Mucosa of descending colon (tissue), 3 donors: ENCODE results near the gene RPS19BP1. TPM values are rescaled to one million over a fixed set of nuclear protein-coding genes. Genes with fewer than 3 reads are reported as not detected.

Experiments
- ATAC-seq: fragments of 200-7000 bp; cut with Tn5 transposase; one replicate; pipeline ENCODE4 v1.9.1; 2020; ENCODE audit warnings: mild to moderate bottlenecking, moderate library complexity
- DNase-seq, 3 donors: peaks; one replicate each; pipeline ENCODE4 v3.0.0-alpha.2; 2020
- H3K36me3 ChIP-seq: fragments of 200-600 bp; one replicate; pipeline ENCODE4 v1.8.0; 2021; ENCODE audit warnings: low read depth, mild to moderate bottlenecking
- H3K4me1 ChIP-seq: fragments of 200-600 bp; one replicate; pipeline ENCODE4 v1.8.0; 2021; ENCODE audit warnings: low read depth, mild to moderate bottlenecking
- H3K4me3 ChIP-seq: fragments of 200-600 bp; one replicate; pipeline ENCODE4 v1.8.0; 2021; ENCODE audit warnings: mild to moderate bottlenecking
- H3K9me3 ChIP-seq: fragments of 200-600 bp; one replicate; pipeline ENCODE4 v1.8.0; 2021; ENCODE audit warnings: mild to moderate bottlenecking
- intact Hi-C, 2 donors: fragments of 100-400 bp; cut with DNase I in 1 of 2; cut with micrococcal nuclease in 1 of 2; formaldehyde crosslinking; loops; one replicate each; pipeline versions ENCODE4 v1.11.0 to v1.11.1; 2022; cut with DNase I, micrococcal nuclease
- total RNA-seq, 3 donors: library from RNA; stranded (reverse); fragmentation: NEBNext Ultra II Directional in 2 of 3; extraction: Animal tissue kit (Norgen Biotek cat#: 25700) in 2 of 3; gene quantifications; one replicate each; pipeline versions ENCODE4 v1.2.1 to v1.2.4, GENCODE V29; 2021 to 2023
- TF ChIP-seq, protein P1 (sequence below): fragments of 200-600 bp; IDR thresholded peaks from one replicate; pipeline ENCODE4 v1.8.0; 2022; ENCODE audit warnings: antibody characterized with exemption, mild to moderate bottlenecking
- donor health status: DM: no; HTN: no; CAD: no; lungs with moderate emphysema.
- donor health status: DM: no; HTN: no; CAD: no.
- donor health status: DM: no; HTN: yes; CAD: no.

RPS19BP1 gene
- total RNA-seq, 3 donors from 2014 or later, result 59.1 to 77.7 (median 61.2) TPM

DNA sequence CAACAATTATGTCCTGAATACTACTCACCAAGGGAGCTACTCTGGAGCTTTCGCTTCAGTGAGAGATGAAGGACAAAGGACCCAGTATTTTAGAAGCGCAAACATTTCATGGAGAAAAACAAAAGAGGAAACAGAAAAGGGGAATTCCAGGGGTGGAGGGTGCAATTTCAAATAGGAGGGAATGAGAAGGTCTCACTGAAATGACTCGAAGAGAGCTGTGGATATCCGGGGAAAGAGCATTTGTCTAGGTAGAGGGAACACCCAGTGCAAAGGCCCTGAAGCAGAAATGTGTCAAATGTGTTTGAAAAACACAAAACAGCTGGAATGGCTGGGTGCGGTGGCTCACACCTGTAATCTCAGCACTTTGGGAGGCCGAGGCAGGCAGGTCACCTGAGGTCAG is 2.4 kb downstream of the RPS19BP1 start:
- Histone ChIP-seq H3K4me3 (no peak overlapping the region), H3K4me1 (peaks cover 58% of the 10 kb centered on the region)
- TF ChIP-seq, protein P1, sequence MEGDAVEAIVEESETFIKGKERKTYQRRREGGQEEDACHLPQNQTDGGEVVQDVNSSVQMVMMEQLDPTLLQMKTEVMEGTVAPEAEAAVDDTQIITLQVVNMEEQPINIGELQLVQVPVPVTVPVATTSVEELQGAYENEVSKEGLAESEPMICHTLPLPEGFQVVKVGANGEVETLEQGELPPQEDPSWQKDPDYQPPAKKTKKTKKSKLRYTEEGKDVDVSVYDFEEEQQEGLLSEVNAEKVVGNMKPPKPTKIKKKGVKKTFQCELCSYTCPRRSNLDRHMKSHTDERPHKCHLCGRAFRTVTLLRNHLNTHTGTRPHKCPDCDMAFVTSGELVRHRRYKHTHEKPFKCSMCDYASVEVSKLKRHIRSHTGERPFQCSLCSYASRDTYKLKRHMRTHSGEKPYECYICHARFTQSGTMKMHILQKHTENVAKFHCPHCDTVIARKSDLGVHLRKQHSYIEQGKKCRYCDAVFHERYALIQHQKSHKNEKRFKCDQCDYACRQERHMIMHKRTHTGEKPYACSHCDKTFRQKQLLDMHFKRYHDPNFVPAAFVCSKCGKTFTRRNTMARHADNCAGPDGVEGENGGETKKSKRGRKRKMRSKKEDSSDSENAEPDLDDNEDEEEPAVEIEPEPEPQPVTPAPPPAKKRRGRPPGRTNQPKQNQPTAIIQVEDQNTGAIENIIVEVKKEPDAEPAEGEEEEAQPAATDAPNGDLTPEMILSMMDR, result no peak

DNA sequence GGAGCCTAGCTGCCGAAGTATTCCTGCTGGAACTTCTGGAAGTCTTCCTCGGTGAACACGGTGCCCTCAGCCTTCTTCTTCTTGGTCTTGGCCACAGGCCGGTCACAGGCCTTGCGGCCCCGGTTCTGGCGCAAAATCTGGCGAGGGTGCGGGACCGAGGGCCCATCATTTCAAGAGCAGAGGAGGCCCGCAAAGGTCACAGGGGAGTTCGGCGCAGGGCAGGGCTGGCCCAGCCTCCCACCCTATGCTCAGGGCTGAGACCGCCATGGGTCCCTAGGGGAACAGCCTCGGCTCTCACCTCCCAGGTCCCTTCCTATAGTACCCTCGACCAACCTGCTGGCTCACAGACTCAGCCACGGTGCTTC is 3.1 kb downstream of the RPS19BP1 start:
- intact Hi-C loops, result no loop called here
- no peak overlapping the region for H3K4me3 ChIP-seq

More for the DNA sequence above, 2.4 kb downstream of the RPS19BP1 start:
- ATAC-seq (no peak), DNase-seq (no peak)
- H3K36me3 ChIP-seq, result no peaks in the 10 kb centered on the region
- H3K9me3 ChIP-seq, result no peaks in the 10 kb centered on the region
- intact Hi-C loops, result loop anchor here in 1 of 2 donors (10.0 kb wide), 1 partner anchor 815 kb away; the partner anchor contains the start of gene ADSL

DNA sequence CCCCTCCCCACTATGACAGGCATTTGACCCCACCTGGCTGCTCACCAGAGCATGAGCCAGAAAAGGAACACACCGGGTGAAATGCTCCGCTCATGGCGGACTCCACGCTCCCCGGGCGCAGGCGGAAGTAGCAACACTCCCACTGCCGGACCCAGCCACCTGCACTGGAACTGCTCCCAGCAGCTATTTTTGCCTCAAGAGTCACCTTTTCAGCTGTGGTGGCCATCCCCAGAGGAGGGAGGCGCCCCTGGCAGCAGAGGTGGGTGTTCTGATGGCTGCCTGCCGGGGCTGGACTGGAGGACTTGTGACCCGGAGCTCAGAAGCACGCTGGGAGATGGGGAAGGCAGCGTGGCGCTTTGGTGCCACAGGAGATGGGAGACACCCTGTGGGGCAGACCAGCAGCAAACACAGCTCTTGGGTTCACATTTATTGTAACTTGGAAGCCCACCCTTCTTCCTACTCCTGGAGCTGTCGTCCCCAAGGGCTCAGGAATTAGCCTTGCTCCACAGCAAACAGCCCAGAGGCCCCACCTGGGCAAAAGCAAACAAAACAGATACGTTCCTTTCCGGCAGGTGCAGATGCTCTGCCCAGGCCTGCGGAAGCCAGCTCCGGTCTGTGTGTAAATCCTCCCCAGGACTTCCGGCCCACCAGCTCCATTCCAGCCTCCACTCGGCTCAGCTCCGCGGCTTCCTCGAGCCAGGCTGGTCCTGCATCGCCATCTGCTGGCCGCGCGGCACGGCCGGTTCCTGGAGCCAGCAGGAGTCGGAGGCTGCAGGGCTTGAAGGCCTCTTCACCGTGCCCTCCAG is 3.7 kb downstream of the RPS19BP1 start:
- H3K4me1 ChIP-seq, result peaks cover 53% of the 10 kb centered on the region
- H3K9me3 ChIP-seq, result no peaks in the 10 kb centered on the region
- H3K36me3 ChIP-seq, result peaks cover 6% of the 10 kb centered on the region
- ATAC-seq (peak; percentile 76), DNase-seq (peak; percentile 94 to 97 (median 95))
- peak overlapping the region; percentile 4 for H3K4me3 ChIP-seq
- TF ChIP-seq, protein P1, result peak; percentile 96
- intact Hi-C loops, result no loop called here

More for the DNA sequence above, 3.1 kb downstream of the RPS19BP1 start:
- DNase-seq (no peak), ATAC-seq (no peak)
- TF ChIP-seq, protein P1, result no peak
- Histone ChIP-seq H3K4me1 (peaks cover 55% of the 10 kb centered on the region), H3K36me3 (peaks cover 2% of the 10 kb centered on the region), H3K9me3 (no peaks in the 10 kb centered on the region)

DNA sequence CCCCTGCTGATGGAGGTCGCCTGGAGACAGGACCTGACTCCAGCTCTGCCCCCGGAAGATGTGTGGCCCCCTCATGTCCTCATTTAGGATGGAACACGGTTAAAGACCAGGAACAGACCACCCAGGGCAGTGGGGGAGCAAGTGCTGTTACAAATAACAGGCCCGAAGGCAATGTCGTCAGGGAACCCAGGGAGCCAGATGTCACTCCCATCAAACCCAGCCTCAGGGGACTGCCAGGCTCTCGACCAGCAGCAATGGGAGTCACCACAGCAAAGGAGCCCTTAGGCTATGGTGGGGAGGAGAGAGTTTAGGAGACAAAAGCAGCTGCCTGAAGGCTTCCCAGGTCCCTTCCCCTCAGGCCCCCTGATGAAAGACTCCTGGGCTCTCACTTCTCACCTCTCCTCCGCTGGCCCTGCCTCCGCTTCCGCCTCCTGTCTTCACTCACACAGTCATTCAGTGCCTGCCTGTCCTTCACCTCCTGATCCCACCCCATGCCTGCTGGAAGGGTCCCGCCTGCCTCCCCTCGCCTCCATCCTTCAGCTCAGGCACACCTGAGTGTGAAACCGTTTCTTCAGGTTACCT is 4.4 kb downstream of the RPS19BP1 start:
- Histone ChIP-seq H3K9me3 (no peaks in the 10 kb centered on the region), H3K4me3 (no peak overlapping the region), H3K36me3 (peaks cover 6% of the 10 kb centered on the region), H3K4me1 (peaks cover 59% of the 10 kb centered on the region)
- intact Hi-C loops, result no loop called here
- TF ChIP-seq, protein P1, result no peak
- DNase-seq, result peak in 1 of 3 donors; percentile 70
- no peak for ATAC-seq

DNA sequence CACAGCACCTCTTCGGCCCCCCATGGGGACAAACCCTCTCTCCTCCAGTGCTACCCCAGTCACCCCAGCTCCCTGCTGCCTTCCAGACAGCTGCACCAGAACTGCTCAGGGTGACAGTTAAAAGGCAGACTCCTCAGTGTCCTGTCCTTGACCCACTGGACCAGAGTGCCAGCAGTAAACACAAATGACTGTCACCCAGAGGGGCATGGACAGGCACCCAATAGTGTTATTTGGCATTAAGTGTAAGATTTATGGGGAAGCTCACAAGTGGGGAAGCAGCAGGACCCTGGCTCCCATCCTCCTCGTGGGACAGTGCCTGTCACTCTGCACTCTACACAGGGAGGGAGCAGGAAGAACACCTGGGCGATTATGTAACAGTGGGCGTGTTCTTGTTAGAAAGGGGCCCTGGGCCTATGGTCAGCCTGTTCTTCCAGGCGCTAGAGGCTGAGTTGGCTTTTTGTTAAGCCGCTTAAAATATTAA is 5.0 kb downstream of the RPS19BP1 start:
- H3K4me3 ChIP-seq, result no peak overlapping the region
- peaks cover 66% of the 10 kb centered on the region for H3K4me1 ChIP-seq
- DNase-seq (peak; percentile 52 to 83 (median 59)), ATAC-seq (peak; percentile 38)
- TF ChIP-seq, protein P1, result no peak
- no peaks in the 10 kb centered on the region for H3K9me3 ChIP-seq
- intact Hi-C loops, result no loop called here
- peaks cover 6% of the 10 kb centered on the region for H3K36me3 ChIP-seq
